ENCODE results near the gene SSTR5. TPM values are rescaled to one million over a fixed set of nuclear protein-coding genes. Genes with fewer than 3 reads are reported as not detected.
"Not testable (repeated sequence)": the region's sequence is repeated elsewhere in the genome, so short reads cannot be mapped to it uniquely, and the experiment has no call there.

The SSTR5 gene
- not detected for total RNA-seq

- no peak for ATAC-seq
- intact Hi-C loops (cut with DNase I): no loop called here
These were observed at the start of gene SSTR5 for GRCh38 chr16:1072526-1073261. Gene SSTR5 (plus strand): TSS chr16:1072747. CDS start chr16:1078869, 6,122 bp downstream.

GRCh38 chr16:1024138-1024537 lies 48.4 kb upstream of the SSTR5 start:
- intact Hi-C loops (cut with DNase I): no loop called here
- ATAC-seq (no peak), DNase-seq (ENCODE audit: low spot score) (no peak)

More at GRCh38 chr16:1072526-1073261, at the start of gene SSTR5:
- no peak for DNase-seq (ENCODE audit: low spot score)

GRCh38 chr16:1025183-1025809 lies 47.3 kb upstream of the SSTR5 start:
- DNase-seq (ENCODE audit: low spot score); intact Hi-C loops (cut with DNase I); ATAC-seq: not testable (repeated sequence)

GRCh38 chr16:1026057-1026783 lies 46.3 kb upstream of the SSTR5 start:
- intact Hi-C loops (cut with DNase I): no loop called here
- no peak for DNase-seq (ENCODE audit: low spot score)
- ATAC-seq: no peak

GRCh38 chr16:1026784-1027500 lies 45.6 kb upstream of the SSTR5 start:
- intact Hi-C loops (cut with DNase I): no loop called here
- peak; percentile 8 for ATAC-seq
- no peak for DNase-seq (ENCODE audit: low spot score)

- DNase-seq (ENCODE audit: low spot score) (no peak), ATAC-seq (no peak)
- intact Hi-C loops (cut with DNase I): no loop called here
These were observed 45.1 kb upstream of the SSTR5 start for GRCh38 chr16:1027501-1027815.

GRCh38 chr16:1028056-1028455 lies 44.5 kb upstream of the SSTR5 start:
- intact Hi-C loops (cut with DNase I): no loop called here
- no peak for ATAC-seq
- DNase-seq (ENCODE audit: low spot score): no peak

GRCh38 chr16:1028524-1029258 lies 43.9 kb upstream of the SSTR5 start:
- ATAC-seq (no peak), DNase-seq (ENCODE audit: low spot score) (no peak)
- intact Hi-C loops (cut with DNase I): no loop called here

- ATAC-seq: no peak
- intact Hi-C loops (cut with DNase I): no loop called here
- no peak for DNase-seq (ENCODE audit: low spot score)
These were observed 43.3 kb upstream of the SSTR5 start for GRCh38 chr16:1029259-1029545.

GRCh38 chr16:1030473-1030901 lies 42.1 kb upstream of the SSTR5 start:
- DNase-seq (ENCODE audit: low spot score) (no peak), ATAC-seq (no peak)
- intact Hi-C loops (cut with DNase I): no loop called here

- ATAC-seq: no peak
- DNase-seq (ENCODE audit: low spot score): no peak
- intact Hi-C loops (cut with DNase I): no loop called here
These were observed 40.9 kb upstream of the SSTR5 start for GRCh38 chr16:1031666-1032065.

- DNase-seq (ENCODE audit: low spot score): no peak
- intact Hi-C loops (cut with DNase I): no loop called here
- no peak for ATAC-seq
These were observed 39.9 kb upstream of the SSTR5 start for GRCh38 chr16:1032607-1033006.

- ATAC-seq (no peak), DNase-seq (ENCODE audit: low spot score) (no peak)
- intact Hi-C loops (cut with DNase I): no loop called here
These were observed 39.3 kb upstream of the SSTR5 start for GRCh38 chr16:1033128-1033679.

- no peak for DNase-seq (ENCODE audit: low spot score)
- intact Hi-C loops (cut with DNase I): no loop called here
- ATAC-seq: no peak
These were observed 38.1 kb upstream of the SSTR5 start for GRCh38 chr16:1034230-1035065.

GRCh38 chr16:1035066-1035415 lies 37.5 kb upstream of the SSTR5 start:
- ATAC-seq (no peak), DNase-seq (ENCODE audit: low spot score) (no peak)
- intact Hi-C loops (cut with DNase I): no loop called here

- ATAC-seq: no peak
- DNase-seq (ENCODE audit: low spot score): no peak
- intact Hi-C loops (cut with DNase I): no loop called here
These were observed 36.4 kb upstream of the SSTR5 start for GRCh38 chr16:1036166-1036565.

GRCh38 chr16:1036726-1037393 lies 35.7 kb upstream of the SSTR5 start:
- intact Hi-C loops (cut with DNase I): no loop called here
- peak; percentile 26 for ATAC-seq

More at GRCh38 chr16:1036726-1037393, 35.7 kb upstream of the SSTR5 start:
- no peak for DNase-seq (ENCODE audit: low spot score)

All from sciatic nerve (tissue), 2 donors.